ENCODE results near the gene NELFE. TPM values are rescaled to one million over a fixed set of nuclear protein-coding genes. Genes with fewer than 3 reads are reported as not detected.

NELFE gene
- total and polyA plus RNA-seq, 2 of the 13 experiments (the other 11 are each of a cell fraction or from before 2014, with no cell fraction given) = 51.3 to 69.8 TPM

DNA sequence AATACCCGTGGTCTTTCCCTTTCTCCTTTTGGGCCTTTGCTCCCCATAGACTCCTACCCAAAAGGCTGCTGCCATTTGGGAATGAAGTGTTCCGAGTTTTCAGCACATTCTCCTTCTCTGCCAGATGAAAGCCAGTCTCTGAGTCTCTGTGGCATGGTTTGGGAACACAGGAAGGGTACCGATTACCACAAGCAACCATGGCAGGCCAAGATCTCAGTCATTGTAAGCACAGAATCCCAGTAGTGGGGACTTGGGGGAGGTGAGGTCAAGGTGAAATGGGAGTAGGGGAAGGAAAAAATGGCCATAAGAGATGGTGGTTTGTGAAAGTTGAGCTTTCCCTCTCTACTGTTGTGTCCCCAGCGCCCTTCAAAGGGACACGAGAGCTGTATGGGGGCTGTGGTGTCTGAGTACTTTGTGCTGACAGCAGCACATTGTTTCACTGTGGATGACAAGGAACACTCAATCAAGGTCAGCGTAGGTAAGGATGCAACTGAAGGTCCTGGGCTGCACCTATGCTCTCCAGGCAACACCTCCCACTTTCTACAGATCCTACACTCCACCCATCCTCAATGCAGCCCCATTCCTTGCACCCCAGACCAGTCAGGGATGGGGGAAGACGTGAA is 8.7 kb downstream of the NELFE start (continued):
- TF ChIP-seq, protein P1, sequence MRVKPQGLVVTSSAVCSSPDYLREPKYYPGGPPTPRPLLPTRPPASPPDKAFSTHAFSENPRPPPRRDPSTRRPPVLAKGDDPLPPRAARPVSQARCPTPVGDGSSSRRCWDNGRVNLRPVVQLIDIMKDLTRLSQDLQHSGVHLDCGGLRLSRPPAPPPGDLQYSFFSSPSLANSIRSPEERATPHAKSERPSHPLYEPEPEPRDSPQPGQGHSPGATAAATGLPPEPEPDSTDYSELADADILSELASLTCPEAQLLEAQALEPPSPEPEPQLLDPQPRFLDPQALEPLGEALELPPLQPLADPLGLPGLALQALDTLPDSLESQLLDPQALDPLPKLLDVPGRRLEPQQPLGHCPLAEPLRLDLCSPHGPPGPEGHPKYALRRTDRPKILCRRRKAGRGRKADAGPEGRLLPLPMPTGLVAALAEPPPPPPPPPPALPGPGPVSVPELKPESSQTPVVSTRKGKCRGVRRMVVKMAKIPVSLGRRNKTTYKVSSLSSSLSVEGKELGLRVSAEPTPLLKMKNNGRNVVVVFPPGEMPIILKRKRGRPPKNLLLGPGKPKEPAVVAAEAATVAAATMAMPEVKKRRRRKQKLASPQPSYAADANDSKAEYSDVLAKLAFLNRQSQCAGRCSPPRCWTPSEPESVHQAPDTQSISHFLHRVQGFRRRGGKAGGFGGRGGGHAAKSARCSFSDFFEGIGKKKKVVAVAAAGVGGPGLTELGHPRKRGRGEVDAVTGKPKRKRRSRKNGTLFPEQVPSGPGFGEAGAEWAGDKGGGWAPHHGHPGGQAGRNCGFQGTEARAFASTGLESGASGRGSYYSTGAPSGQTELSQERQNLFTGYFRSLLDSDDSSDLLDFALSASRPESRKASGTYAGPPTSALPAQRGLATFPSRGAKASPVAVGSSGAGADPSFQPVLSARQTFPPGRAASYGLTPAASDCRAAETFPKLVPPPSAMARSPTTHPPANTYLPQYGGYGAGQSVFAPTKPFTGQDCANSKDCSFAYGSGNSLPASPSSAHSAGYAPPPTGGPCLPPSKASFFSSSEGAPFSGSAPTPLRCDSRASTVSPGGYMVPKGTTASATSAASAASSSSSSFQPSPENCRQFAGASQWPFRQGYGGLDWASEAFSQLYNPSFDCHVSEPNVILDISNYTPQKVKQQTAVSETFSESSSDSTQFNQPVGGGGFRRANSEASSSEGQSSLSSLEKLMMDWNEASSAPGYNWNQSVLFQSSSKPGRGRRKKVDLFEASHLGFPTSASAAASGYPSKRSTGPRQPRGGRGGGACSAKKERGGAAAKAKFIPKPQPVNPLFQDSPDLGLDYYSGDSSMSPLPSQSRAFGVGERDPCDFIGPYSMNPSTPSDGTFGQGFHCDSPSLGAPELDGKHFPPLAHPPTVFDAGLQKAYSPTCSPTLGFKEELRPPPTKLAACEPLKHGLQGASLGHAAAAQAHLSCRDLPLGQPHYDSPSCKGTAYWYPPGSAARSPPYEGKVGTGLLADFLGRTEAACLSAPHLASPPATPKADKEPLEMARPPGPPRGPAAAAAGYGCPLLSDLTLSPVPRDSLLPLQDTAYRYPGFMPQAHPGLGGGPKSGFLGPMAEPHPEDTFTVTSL (CRISPR knock-in tag; IDR thresholded peaks at IDR 0.05; ENCODE audit: borderline replicate concordance) = no peak
- TF ChIP-seq ZMAT3 (CRISPR knock-in tag; conservative IDR thresholded peaks at IDR 0.05) = no peak
- peak in 1 of 2 experiments; percentile 26; a peak in 1 of 4 replicates for TF ChIP-seq POLR2A (IDR thresholded peaks at IDR 0.05; ENCODE audit: insufficient read depth in 1 of 2, low read depth in 2 of 2, low read length in 2 of 2)
- peak; percentile 68; the same call in 1 of the 2 replicates for TF ChIP-seq SSRP1 (CRISPR knock-in tag; IDR thresholded peaks at IDR 0.05)

DNA sequence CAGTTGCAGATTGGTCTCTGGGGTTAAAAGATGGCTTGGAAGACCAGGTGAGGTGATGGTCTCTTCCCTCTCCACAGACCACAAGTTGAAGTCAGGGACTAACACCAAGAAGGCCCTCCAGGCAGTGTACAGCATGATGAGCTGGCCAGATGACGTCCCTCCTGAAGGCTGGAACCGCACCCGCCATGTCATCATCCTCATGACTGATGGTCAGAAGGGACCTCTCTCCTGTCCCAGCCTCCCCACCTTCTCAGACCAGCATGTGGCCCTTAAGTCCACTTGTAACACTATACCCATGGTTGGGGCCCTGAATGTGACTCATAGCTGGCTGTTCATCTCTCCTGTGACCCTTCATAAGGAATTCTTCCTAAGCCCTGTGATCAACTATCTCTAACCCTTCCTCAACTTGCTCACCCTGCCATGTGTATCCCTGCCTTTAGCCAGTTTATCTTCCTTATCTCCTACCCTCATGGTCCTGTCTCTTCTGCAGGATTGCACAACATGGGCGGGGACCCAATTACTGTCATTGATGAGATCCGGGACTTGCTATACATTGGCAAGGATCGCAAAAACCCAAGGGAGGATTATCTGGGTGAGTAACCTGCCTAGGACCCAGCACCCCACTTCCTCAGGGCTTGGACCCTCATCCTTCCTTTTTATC is 9.9 kb downstream of the NELFE start:
- POLR2A ChIA-PET = interaction anchor here (0.8 to 6.3 kb wide), 7 partner anchors 9 to 51 kb away, joined by 4 to 69 read pairs (median 6); partner anchors contain the start of genes C2, DXO, NELFE and SKIC2
- TF ChIP-seq SIN3B (IDR thresholded peaks at IDR 0.05; ENCODE audit: low read length) = no peak
- no peak for TF ChIP-seq KIAA2018 (CRISPR knock-in tag; IDR thresholded peaks at IDR 0.05; ENCODE audit: borderline replicate concordance)
- TF ChIP-seq RBM22 (optimal IDR thresholded peaks at IDR 0.05; ENCODE audit: low read length) = peak; percentile 79
- no peak for TF ChIP-seq ZBTB1 (CRISPR knock-in tag; IDR thresholded peaks at IDR 0.05; ENCODE audit: borderline replicate concordance)

More for the DNA sequence above, 9.9 kb downstream of the NELFE start:
- intact Hi-C loops (cut with micrococcal nuclease; ENCODE audit: unreplicated experiment) = no loop called here
- DNase-seq (ENCODE audit: low spot score) (no peak), ATAC-seq (no peak), FAIRE-seq (peak; percentile 18)
- Histone ChIP-seq H3K4me1 (ENCODE audit: insufficient read depth, low read length) (peaks cover 62% of the 10 kb centered on the region), H3K4me2 (ENCODE audit: low read depth, low read length) (no peak overlapping the region), H3K36me3 (replicated peaks in 1 of 2; ENCODE audit: control insufficient read depth in 1 of 2, insufficient read depth in 2 of 2, low read length in 2 of 2) (peaks cover 27 to 75% of the 10 kb centered on the region in 2 experiments), H3K4me3 (replicated peaks in 1 of 3; ENCODE audit: insufficient read depth in 1 of 3, low read depth in 2 of 3, low read length in 3 of 3) (no peak overlapping the region), H3K79me2 (ENCODE audit: insufficient read depth, low read length) (peaks cover 22% of the 10 kb centered on the region), H3K27me3 (ENCODE audit: control insufficient read depth in 1 of 2, insufficient read depth in 2 of 2, low read length in 2 of 2) (no peaks in the 10 kb centered on the region; a peak in 1 of 5 replicates), H4K20me1 (ENCODE audit: insufficient read depth, low read length) (no peaks in the 10 kb centered on the region), H3K9ac (ENCODE audit: insufficient read depth, low read depth, low read length) (no peak overlapping the region), H3K9me3 (ENCODE audit: low read length) (no peaks in the 10 kb centered on the region), H2AFZ (ENCODE audit: low read length) (no peak overlapping the region), H3K27ac (ENCODE audit: extremely low read length, insufficient read depth, low read length) (no peak overlapping the region)
- BruUV-seq (replicated peaks) = no TSS peak
- WGBS (ENCODE audit: low lambda C conversion rate) = 98% methylated on average over 6 of the region's 6 CpGs
- CTCF ChIA-PET (ENCODE audit: low intra/inter-chr PET ratio, low total read pairs) = no interaction called here
- in situ Hi-C loops (cut with HindIII; ENCODE audit: extremely low pct_ligation_motif_present, low pct_unique_long_range_greater_than_20kb) = loop anchor here (5.0 kb wide), 1 partner anchor 47 kb away; the partner anchor contains the start of gene ZBTB12
